GM18517 (cell line): ENCODE measurements around the gene MBD6.

Experiments
- ATAC-seq: cut with Tn5 transposase; IDR thresholded peaks from one replicate; pipeline ENCODE4 v1.9.1; 2021; ENCODE audit warnings: mild to moderate bottlenecking, moderate library complexity; ENCODE audit not compliant: unreplicated experiment

Gene MBD6

DNA sequence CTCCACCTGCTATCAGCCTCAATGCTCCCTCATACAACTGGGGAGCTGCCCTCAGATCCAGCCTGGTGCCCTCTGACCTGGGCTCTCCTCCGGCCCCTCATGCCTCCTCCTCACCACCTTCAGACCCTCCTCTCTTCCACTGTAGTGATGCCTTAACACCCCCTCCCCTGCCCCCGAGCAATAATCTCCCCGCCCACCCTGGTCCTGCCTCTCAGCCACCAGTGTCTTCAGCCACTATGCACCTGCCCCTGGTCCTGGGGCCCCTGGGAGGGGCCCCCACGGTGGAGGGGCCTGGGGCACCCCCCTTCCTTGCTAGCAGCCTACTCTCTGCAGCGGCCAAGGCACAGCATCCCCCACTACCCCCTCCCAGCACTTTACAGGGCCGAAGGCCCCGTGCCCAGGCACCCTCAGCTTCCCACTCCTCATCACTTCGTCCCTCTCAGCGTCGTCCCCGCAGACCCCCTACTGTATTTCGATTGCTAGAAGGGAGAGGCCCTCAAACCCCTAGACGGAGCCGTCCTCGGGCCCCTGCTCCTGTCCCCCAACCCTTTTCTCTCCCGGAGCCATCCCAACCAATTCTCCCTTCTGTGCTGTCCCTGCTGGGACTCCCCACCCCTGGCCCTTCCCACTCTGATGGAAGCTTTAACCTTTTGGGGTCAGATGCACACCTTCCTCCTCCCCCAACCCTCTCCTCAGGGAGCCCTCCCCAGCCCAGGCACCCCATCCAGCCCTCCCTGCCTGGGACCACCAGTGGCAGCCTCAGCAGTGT is 3.2 kb downstream of the MBD6 start:
- ATAC-seq: no peak

DNA sequence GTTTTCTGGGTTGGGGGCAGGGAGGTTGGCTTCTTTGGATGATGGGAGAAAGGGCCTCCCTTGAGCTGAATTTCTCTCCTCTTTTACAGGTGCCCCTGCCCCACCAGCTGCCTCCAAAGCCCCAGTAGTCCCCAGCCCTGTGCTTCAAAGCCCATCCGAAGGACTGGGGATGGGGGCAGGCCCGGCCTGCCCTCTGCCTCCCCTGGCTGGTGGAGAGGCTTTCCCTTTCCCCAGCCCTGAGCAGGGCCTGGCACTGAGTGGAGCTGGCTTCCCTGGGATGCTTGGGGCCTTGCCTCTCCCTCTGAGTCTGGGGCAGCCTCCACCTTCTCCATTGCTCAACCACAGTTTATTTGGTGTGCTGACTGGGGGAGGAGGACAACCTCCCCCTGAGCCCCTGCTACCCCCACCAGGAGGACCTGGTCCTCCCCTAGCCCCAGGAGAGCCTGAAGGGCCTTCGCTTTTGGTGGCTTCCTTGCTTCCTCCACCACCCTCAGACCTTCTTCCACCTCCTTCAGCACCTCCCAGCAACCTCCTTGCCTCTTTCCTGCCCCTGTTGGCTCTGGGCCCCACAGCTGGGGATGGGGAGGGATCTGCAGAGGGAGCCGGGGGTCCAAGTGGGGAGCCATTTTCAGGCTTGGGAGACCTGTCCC is 4.0 kb downstream of the MBD6 start:
- ATAC-seq: no peak

DNA sequence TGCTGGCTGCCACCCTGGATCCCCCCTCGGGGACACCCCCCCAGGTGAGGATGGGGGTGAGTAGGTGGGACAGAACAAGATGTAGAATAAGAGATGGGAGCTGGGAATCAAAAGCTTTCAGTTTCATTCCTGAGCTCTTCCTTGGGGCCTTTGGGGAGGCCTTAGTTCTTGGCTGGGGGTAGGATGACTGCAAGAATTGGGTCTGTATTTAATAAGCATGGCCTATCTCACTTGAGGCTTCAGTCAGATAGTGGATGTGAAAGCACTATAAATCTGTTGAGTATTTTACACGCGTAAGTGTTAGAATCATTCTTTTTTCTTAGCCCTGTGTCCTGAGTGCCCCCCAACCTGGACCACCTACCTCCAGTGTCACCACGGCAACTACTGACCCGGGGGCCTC is 4.6 kb downstream of the MBD6 start:
- ATAC-seq: no peak

DNA sequence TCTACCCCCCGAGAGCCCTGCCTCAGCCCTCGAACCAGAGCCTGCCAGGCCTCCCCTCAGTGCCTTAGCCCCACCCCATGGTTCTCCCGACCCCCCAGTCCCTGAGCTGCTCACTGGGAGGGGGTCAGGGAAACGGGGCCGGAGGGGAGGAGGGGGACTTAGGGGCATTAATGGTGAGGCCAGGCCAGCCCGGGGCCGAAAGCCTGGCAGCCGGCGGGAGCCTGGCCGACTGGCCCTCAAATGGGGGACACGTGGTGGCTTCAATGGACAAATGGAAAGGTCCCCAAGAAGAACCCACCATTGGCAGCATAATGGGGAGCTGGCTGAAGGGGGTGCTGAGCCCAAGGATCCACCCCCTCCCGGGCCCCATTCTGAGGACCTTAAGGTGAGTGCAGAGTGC is 5.6 kb downstream of the MBD6 start:
- no peak for ATAC-seq

DNA sequence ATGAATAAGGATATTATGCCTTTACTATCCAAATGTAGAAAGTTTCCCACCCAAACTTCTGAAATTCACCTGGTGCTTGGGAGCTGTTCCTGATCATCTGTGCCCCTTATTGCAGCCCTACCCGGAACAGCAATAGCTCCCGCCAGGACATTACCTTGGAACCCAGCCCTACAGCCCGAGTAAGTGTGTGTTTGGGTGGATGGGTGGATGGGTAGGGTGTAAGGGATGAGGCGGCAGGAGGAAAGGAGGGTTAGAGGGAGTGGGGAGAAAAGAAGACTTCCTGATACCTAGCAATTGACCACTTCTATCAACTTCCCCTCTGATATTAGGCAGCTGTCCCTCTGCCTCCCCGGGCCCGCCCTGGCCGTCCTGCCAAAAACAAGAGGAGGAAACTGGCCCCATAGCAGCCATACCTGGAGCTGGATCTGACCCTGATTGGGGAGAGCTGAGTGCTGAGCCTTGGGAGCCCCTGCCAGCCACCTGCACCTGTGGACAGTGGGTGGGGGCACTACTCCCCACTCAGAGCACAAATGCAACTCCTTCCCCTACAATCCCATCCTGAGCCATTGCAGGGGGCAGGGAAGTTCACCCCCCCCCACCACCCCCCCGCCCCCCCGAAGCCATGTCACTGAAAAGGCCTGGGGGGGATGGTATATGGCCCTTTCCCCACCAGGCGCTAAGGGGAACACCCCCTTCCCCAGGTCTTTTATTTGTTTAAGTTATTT is 6.4 kb downstream of the MBD6 start:
- ATAC-seq: no peak

DNA sequence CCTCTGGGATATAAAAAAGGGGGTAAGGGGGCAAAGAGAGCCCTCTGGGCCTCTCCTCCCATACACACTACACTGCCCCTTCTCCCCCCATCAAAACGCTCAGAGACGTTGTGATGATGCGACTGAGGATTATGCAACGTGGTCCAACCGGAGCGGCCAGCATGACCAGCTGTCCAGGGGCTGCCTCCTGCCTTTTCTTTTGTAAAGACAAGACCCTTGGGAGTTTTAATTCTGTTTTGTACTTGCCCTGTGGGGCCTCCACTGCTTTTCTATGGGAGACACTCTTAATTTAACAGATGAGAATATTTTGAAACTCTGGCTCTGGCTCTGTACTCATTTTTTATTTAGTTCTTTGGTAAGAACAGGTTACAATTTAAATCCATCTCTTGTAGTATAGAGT is 7.2 kb downstream of the MBD6 start:
- ATAC-seq: no peak

DNA sequence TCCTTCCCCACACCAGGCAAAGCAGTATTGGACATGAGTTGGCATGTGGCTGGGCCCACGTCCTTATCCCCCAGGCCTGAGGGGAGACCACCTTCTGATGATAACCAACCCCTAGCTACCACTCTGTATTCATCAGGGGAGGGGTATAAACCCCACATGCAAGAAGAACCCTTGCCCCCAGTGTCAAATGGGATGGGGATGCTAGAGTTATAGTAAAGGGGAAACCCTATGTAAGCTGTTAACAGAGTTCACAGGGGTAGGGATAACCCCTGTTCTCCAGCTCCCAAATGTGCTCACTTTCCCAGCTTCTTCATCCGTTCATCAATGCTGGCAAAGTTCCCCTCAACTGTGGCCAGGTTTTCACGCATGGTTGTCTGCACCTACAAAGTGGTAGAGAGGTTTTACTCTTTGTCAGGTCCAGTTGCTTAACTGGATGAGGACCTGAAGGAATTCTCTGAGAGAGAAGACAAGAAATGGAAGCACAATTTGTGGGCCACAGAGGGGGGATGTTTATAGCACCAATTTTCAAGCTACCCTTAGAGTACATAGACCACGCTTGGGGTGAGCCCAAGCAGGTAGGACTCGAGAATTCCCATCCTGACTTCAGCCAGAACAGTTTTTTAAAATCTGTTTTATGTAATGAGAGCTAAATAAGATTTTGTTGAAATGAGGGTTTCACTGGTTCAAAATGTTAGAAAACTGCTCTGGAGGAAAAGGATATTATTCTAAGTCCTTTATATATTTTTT is 7.9 kb downstream of the MBD6 start:
- ATAC-seq: no peak

DNA sequence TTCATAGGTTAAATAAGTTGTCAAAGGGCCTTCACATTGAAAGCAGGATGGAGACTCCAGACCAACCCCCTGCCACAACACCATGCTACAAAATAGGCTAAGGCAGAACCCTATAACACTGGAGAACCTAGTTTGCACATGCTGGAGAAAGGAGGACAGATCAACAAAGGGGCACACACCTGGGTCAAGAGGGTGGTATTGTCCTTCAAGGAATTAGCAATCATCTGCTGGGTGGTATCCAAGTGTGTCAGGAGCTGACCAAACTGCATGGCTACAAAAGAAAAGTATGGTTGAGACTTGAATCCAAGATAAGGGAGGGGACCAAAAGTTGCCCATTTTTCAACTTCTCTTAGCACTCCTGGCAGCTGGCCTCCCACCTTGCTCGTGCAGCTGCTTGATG is 9.2 kb downstream of the MBD6 start:
- ATAC-seq: no peak

DNA sequence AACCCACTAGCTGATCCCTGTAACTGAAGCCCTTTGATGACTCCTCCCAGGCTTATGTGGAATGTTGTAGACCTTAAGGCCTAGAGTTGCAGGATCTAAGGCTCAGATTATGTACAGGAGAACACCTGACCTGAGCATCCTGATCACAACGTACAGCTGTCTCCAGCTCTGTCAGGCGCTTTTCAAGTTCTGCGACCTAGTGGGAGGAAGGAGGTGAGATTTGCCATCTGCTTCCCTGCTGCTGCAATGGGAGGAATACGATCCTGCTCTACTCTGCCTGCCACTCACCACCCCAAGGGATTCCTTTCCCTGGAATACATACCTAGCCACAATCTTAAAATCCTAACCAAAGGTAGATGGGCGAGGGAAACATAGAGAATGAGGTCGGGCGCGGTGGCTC is 10.5 kb downstream of the MBD6 start:
- ATAC-seq: no peak

DNA sequence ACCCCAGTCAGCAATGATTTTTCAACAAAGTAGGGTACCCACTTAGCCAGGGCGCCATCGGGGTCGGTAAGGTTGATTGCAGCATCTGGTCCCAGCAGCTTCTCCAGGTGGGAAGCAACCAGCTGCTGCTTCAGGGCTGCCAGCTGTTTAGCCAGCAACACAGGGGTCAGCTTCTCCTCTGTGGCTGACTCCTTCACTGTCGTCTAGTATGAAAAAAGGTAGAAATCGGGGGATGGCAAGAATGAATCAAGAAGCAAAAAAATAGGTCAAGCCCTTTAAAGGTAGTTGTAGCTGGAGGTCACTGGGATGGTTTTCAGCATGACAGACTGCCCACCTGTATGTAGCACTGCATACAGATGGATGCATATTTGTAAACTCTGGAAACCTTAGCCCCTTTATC is 11.6 kb downstream of the MBD6 start:
- ATAC-seq: no peak

DNA sequence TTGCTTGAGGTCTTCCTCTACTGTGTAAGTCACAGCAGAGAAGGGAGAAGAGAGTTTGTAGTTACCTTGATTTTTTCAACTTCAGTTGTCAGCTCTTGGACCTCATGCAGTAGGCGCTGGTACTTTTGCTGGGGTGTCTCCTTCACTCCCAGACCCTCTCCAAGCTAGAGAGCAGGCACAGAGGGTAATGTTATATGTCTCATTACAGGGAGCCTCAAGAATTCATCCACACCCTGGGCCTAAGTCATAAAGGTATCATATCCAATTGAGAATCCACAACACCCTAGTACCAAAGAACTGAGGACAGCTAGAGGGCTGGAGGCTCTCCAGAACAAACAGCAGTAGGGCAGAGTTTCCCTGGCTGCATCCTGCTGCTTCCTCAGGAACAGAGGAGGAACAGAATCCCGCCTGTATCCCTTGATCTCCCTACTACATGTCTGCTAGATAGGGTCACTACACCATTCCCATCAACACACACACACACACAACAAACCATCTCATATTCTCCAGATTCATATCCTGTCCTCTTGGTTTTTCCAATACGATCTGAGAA is 12.4 kb downstream of the MBD6 start:
- ATAC-seq: no peak

DNA sequence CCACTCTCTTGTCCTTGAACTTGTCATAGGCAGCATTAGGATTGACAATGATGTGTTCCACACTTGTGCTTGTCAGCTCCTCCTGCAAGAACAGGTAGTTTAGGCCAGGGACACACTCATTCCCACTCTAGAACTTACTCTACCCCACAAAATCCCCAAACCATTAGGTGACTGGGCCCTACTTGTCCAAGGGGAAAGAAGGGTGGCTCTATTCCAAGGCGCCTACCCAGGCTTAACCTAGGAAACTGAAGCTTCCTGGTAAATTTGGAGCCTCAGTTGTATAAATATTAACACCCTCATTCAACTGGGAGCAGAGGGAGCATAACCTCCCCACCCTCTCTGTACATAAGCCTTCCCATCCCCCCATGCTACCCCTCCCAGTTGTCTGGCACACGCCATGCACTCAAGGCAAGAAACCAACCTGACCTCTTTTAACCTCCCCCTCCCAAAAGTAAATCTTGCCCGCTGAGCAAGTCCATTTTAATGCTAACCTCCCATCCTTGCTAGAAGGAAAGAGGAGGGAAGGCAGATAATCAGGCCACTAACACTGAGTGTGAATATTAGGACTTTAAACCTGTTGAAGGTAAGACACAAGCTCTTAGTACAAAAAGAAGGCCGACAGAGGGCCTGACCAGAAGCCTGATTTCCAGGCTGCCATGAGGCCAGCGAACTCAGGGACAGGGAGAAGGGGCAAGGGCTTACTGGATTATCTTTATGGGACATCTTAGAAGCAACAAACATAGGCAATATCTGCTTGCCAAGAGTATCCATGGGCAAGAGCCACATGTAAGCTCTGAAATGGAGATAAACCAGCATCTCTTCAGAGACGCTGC is 13.4 kb downstream of the MBD6 start:
- ATAC-seq: no peak

DNA sequence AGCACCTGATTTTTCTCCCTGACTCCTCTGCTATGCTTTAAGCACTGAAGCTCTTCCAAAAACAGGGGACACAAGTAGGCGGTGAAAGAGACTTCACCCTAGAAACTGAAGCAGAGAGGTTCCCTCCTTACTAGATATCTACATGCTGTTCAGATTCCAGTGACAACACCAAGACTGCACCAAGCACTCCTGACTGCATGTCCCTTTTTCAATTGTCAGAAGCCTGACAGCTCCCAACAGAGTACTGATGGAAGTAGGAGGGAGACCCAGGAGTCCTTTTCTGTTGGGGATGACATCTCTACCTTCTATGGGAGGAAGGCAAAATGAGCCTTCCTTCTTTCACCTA is 13.9 kb downstream of the MBD6 start:
- ATAC-seq: no peak

DNA sequence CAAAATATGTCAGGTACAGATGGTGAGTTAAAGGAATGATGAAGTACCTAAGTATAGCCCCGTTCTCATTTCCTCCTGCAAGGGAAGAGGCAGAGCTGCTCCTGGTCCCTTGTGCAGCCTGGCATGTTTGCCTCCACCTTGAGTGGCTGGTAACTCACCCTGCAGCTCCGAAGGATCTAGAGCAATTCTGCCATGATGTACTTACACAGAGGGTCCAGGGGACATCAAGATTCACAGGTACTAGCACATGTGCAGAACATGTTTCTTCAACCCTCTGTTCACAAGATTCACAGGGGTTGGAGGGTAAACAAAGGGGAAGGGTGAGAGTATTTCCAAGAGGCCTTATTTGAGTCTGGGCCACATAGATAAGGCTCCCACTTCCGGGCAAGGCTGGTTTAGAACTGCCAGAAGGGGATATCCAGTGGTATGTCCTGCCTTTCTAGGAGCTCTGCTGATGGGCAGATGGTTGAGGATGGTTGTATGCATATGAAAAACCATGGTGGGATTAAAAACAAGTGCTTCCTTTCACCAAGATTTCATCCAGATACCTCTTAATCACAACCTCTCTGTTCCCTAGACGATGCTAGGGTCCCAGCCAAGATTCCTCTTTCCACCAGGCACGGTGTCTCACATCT is 16.6 kb downstream of the MBD6 start:
- ATAC-seq: no peak

DNA sequence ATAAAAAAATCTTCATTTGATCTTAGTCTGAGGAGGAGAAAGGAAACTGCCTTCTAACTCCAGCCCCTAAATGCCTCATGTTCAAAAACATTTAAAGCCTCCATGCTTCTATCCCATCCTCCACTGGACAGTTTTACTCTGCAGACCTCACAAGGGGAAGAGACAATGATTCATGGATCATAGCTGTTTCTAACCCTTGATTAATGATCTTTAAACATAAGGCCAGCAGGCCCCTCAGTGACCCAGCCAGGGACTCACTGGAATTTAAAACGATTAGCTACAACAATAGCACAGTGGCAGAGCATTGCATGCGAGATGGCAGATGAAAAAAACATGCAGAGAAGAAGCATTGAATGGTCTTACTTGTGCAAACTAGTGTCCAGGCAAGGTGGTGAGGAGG is 18.4 kb downstream of the MBD6 start:
- ATAC-seq: no peak

DNA sequence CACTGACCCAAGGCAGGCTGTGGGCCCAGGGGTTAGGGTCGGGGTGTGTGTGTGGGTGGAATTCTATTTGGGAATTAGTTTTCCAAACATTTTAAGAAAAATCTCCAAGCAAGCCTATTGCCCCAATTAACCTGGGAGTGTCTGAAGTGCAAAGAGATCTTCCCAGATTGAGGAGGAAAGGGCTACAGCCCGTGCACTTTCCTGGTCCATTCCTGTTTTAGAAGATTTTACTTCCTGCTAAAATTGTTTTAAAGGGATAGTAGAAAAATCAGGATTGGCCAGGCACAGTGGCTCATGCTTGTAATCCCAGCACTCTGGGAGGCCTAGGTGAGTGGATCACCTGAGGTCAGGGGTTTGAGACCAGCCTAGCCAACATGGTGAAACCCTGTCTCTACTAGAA is 19.1 kb downstream of the MBD6 start:
- no peak for ATAC-seq

DNA sequence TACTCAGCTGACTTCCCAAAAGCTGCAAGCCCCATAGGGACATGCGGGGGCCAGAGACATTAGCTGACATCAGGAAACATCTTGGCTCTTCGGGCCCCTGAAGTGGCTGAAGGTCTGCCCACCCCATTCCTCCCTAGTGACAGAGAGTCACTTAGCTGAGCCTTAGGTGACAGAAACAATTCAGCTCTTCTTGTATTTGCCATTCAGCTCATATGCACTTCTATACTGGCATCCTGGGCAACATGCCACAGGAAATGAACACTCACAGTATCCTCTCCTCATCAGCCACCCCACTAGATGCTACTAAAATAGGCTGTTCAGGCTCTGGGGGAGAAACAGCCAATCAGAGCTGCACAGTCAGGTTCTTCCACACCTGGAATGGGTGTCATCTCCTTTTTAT is 21.0 kb downstream of the MBD6 start:
- no peak for ATAC-seq

DNA sequence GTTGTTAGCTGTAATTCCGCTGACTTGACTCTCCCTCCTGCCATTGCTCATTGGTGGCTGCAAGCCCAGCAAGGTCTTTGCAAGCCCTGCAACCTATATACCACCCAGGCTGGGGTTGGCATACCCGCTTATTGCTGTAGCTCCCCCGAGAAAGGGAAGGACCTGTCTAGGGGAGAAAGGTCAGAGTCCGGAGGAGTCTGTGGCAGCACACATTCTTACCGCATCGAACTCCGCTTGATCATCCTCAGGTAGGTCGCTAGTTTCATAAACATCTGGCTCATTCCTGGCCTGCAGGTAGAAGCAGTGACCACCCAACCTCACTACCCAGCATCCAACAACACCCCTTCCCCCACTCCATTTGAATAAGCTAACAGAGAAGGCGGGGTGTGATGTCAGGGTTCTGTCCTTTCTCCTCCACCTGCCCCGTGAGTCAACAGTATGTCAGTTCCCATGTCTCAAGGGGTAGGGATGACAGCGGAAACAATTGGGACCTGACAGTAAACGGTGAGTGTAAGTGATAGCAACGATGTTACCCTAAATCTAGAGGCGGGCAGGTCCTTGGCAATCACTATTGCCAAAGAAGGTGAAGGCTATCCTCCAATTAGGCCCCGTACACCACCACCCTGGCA is 23.3 kb downstream of the MBD6 start:
- no peak for ATAC-seq
